IMR-90 (cell line): ENCODE results near the gene GTPBP8. TPM values are rescaled to one million over a fixed set of nuclear protein-coding genes. Genes with fewer than 3 reads are reported as not detected.

Experiments
- ATAC-seq: fragments of 200-7000 bp; cut with Tn5 transposase; 2 replicates; pipeline ENCODE4 v1.9.1; 2020; ENCODE audit warnings: low read depth, mild to moderate bottlenecking, moderate library complexity
- BruUV-seq: library from RNA; stranded (reverse); fragments of 400-500 nt; replicated peaks from 2 replicates; lab custom pipeline; 2021; lab: Mats Ljungman, UMichigan
- CTCF ChIA-PET: fragments of 300-600 bp; formaldehyde crosslinking; extraction: SDS; loops from one replicate; lab custom pipeline; 2021; ENCODE audit warnings: antibody characterized with exemption; lab: Yijun Ruan, JAX
- POLR2A ChIA-PET: fragments of 300-600 bp; sonication (Branson Sonifier 250); formaldehyde crosslinking; loops from one replicate; lab custom pipeline; 2022; ENCODE audit warnings: antibody characterized with exemption; ENCODE audit not compliant: unreplicated experiment; lab: Charles Lee
- DNase-seq: peaks from one replicate; pipeline ENCODE4 v3.0.0; 2013
- H2AFZ ChIP-seq: replicated peaks from 2 replicates; pipeline ENCODE3; 2013; ENCODE audit warnings: low read length, mild to moderate bottlenecking; ENCODE audit not compliant: poor library complexity
- H2AK5ac ChIP-seq: 2 replicates; pipeline ENCODE4 v1.6.1; 2013; ENCODE audit warnings: low read depth, low read length, inconsistent platforms
- H2AK9ac ChIP-seq: replicated peaks from 2 replicates; pipeline ENCODE3; 2013; ENCODE audit warnings: mild to moderate bottlenecking, low read depth, low read length, moderate library complexity; ENCODE audit not compliant: poor library complexity
- H2BK120ac ChIP-seq: 2 replicates; pipeline ENCODE4 v1.6.1; 2013; ENCODE audit warnings: low read depth, low read length, inconsistent platforms
- H2BK15ac ChIP-seq: 3 replicates; pipeline ENCODE4 v1.6.1; 2013; ENCODE audit warnings: low read depth, low read length, inconsistent platforms
- H2BK20ac ChIP-seq: 2 replicates; pipeline ENCODE4 v1.6.1; 2013; ENCODE audit warnings: low read depth, mild to moderate bottlenecking, inconsistent platforms, low read length, moderate library complexity
- H2BK5ac ChIP-seq: 2 replicates; pipeline ENCODE4 v1.6.1; 2013; ENCODE audit warnings: mild to moderate bottlenecking, low read depth, low read length, inconsistent platforms; ENCODE audit not compliant: poor library complexity, severe bottlenecking
- H3K14ac ChIP-seq: replicated peaks from 2 replicates; pipeline ENCODE4 v1.6.1; 2013; ENCODE audit warnings: low read depth, low read length, inconsistent platforms
- H3K18ac ChIP-seq: 2 replicates; pipeline ENCODE4 v1.6.1; 2013; ENCODE audit warnings: low read depth, low read length, control low read depth
- H3K23ac ChIP-seq: 2 replicates; pipeline ENCODE4 v1.6.1; 2013; ENCODE audit warnings: low read depth, low read length, inconsistent platforms
- H3K27ac ChIP-seq: 2 replicates; pipeline ENCODE4 v1.5.1; 2013; ENCODE audit warnings: mild to moderate bottlenecking, control low read depth, low read length; ENCODE audit not compliant: insufficient read depth
- H3K27me3 ChIP-seq: 2 replicates; pipeline ENCODE4 v1.6.1; 2013; ENCODE audit warnings: low read length; ENCODE audit not compliant: control insufficient read depth, insufficient read depth
- H3K36me3 ChIP-seq: 2 replicates; pipeline ENCODE4 v1.6.1; 2013; ENCODE audit warnings: low read length, mixed read lengths; ENCODE audit not compliant: control insufficient read depth, insufficient read depth
- H3K4ac ChIP-seq: 2 replicates; pipeline ENCODE4 v1.6.1; 2013; ENCODE audit warnings: low read depth, low read length, inconsistent platforms
- H3K4me1 ChIP-seq: 2 replicates; pipeline ENCODE4 v1.6.1; 2013; ENCODE audit warnings: low read length, mixed read lengths; ENCODE audit not compliant: control insufficient read depth, insufficient read depth
- H3K4me2 ChIP-seq: 2 replicates; pipeline ENCODE4 v1.6.1; 2013; ENCODE audit warnings: low read depth, mild to moderate bottlenecking, control low read depth, low read length, moderate library complexity
- H3K4me3 ChIP-seq: 2 replicates; pipeline ENCODE4 v1.5.1; 2013; ENCODE audit warnings: low read depth, mild to moderate bottlenecking, control low read depth, low read length, moderate library complexity; ENCODE audit not compliant: insufficient read depth
- H3K56ac ChIP-seq: 2 replicates; pipeline ENCODE4 v1.6.1; 2013; ENCODE audit warnings: low read length, inconsistent platforms; ENCODE audit not compliant: insufficient read depth; ENCODE audit errors: extremely low read depth
- H3K79me1 ChIP-seq, 2 experiments: 2 replicates each; pipeline ENCODE4 v1.6.1; 2013; ENCODE audit warnings: low read length in 2 of 2, inconsistent platforms in 1 of 2, low read depth in 1 of 2
- H3K9ac ChIP-seq: 2 replicates; pipeline ENCODE4 v1.6.1; 2013; ENCODE audit warnings: low read depth, low read length, control low read depth
- H3K9me1 ChIP-seq: 2 replicates; pipeline ENCODE4 v1.6.1; 2013; ENCODE audit warnings: low read length, inconsistent platforms; ENCODE audit not compliant: insufficient read depth
- H3K9me3 ChIP-seq: 2 replicates; pipeline ENCODE4 v1.6.1; 2013; ENCODE audit warnings: low read length; ENCODE audit not compliant: control insufficient read depth, insufficient read depth
- H4K20me1 ChIP-seq: 2 replicates; pipeline ENCODE4 v1.6.1; 2013; ENCODE audit warnings: low read length, inconsistent platforms; ENCODE audit not compliant: insufficient read depth
- H4K5ac ChIP-seq: 2 replicates; pipeline ENCODE4 v1.6.1; 2013; ENCODE audit warnings: mild to moderate bottlenecking, low read depth, low read length, control low read depth
- H4K8ac ChIP-seq, 2 experiments: 2 replicates each; pipeline ENCODE4 v1.6.1; 2013; ENCODE audit warnings: low read depth in 2 of 2, low read length in 2 of 2, control low read depth in 1 of 2, inconsistent platforms in 1 of 2
- H4K91ac ChIP-seq: 2 replicates; pipeline ENCODE4 v1.6.1; 2013; ENCODE audit warnings: low read depth, low read length, inconsistent platforms; ENCODE audit not compliant: insufficient read depth
- BHLHE40 ChIP-seq: fragments of 150-350 bp; IDR thresholded peaks from 2 replicates; pipeline ENCODE4 v1.6.1; 2016; ENCODE audit warnings: mild to moderate bottlenecking, low read depth, low read length
- CHD1 ChIP-seq: IDR thresholded peaks from 2 replicates; pipeline ENCODE4 v1.6.1; 2012; ENCODE audit warnings: low read depth, low read length, improper control_type of control experiment
- CTCF ChIP-seq: conservative IDR thresholded peaks from 2 replicates; pipeline ENCODE4 v1.5.1; 2012; ENCODE audit warnings: mild to moderate bottlenecking, low read depth, low read length, improper control_type of control experiment
- ELK1 ChIP-seq: fragments of 150-350 bp; IDR thresholded peaks from 2 replicates; pipeline ENCODE4 v1.6.1; 2016; ENCODE audit warnings: low read depth, mild to moderate bottlenecking, low read length, moderate library complexity, borderline replicate concordance
- FOS ChIP-seq: fragments of 150-350 bp; IDR thresholded peaks from 2 replicates; pipeline ENCODE4 v1.6.1; 2016; ENCODE audit warnings: low read depth, low read length
- MAZ ChIP-seq: IDR thresholded peaks from 2 replicates; pipeline ENCODE4 v1.6.1; 2012; ENCODE audit warnings: low read depth, mild to moderate bottlenecking, low read length, improper control_type of control experiment, moderate library complexity, borderline replicate concordance
- MXI1 ChIP-seq: IDR thresholded peaks from 2 replicates; pipeline ENCODE4 v1.6.1; 2012; ENCODE audit warnings: low read depth, mild to moderate bottlenecking, low read length, moderate library complexity, borderline replicate concordance
- NFE2L2 ChIP-seq: fragments of 150-350 bp; IDR thresholded peaks from 2 replicates; pipeline ENCODE4 v1.6.1; 2016; ENCODE audit warnings: low read depth, mild to moderate bottlenecking, low read length
- POLR2A ChIP-seq: IDR thresholded peaks from 2 replicates; pipeline ENCODE4 v1.6.1; 2012; ENCODE audit warnings: mild to moderate bottlenecking, low read depth, low read length
- RAD21 ChIP-seq: IDR thresholded peaks from 2 replicates; pipeline ENCODE4 v1.6.1; 2012; ENCODE audit warnings: low read length, improper control_type of control experiment
- RCOR1 ChIP-seq: IDR thresholded peaks from 2 replicates; pipeline ENCODE4 v1.6.1; 2012; ENCODE audit warnings: mild to moderate bottlenecking, low read length, improper control_type of control experiment; ENCODE audit not compliant: insufficient replicate concordance
- RFX5 ChIP-seq: IDR thresholded peaks from 2 replicates; pipeline ENCODE4 v1.8.0; 2012; ENCODE audit warnings: low read depth, mild to moderate bottlenecking, low read length, moderate library complexity
- WGBS, 2 experiments: methylation state at CpG; one replicate each; pipeline versions ENCODE4 v1.1.5 to v1.1.7; 2013; ENCODE audit warnings: missing lambda C conversion rate in 2 of 2; ENCODE audit not compliant: insufficient read length in 1 of 2; ENCODE audit errors: extremely low coverage in 2 of 2; 5-methylcytosine and 5-hydroxymethylcytosine counted together
- dilution Hi-C: fragments of 300-500 bp; cut with HindIII; formaldehyde crosslinking; loops from one replicate; pipeline ENCODE4 v1.14.3; 2018; ENCODE audit warnings: low sequenced_read_pairs; ENCODE audit not compliant: unreplicated experiment
- in situ Hi-C: fragments of 300-500 bp; cut with MboI; formaldehyde crosslinking; loops from 3 replicates; pipeline ENCODE4 v1.14.3; 2019; ENCODE audit warnings: low sequenced_read_pairs, inconsistent platforms, mixed read lengths
- intact Hi-C: fragments of 100-400 bp; cut with micrococcal nuclease; formaldehyde crosslinking; loops from 2 replicates; pipeline ENCODE4 v1.10.0; 2022
- polyA plus RNA-seq, 3 experiments: library from polyadenylated mRNA; depleted of rRNA; stranded (reverse); fragments of >200 nt; gene quantifications; 2 replicates each; pipeline ENCODE4 v1.2.3, GENCODE V29; 2012; ENCODE audit warnings: low replicate concordance in 1 of 3
- total RNA-seq: library from RNA; depleted of rRNA; stranded (reverse); fragments of >200 nt; gene quantifications from 2 replicates; pipeline ENCODE4 v1.2.3, GENCODE V29; 2012

GTPBP8 gene
- total and polyA plus RNA-seq, 2 of the 4 experiments (the other 2 are of a cell fraction) = 15.4 to 23.9 TPM

GRCh38 chr3:113040231-113040630 is 49.4 kb downstream of the GTPBP8 start:
- H2AK9ac ChIP-seq = no peak overlapping the region
- dilution Hi-C loops = no loop called here

More at GRCh38 chr3:113040231-113040630, 49.4 kb downstream of the GTPBP8 start:
- Histone ChIP-seq H4K8ac (no peak overlapping the region), H3K4me2 (no peak overlapping the region), H3K27me3 (peaks cover 22% of the 10 kb centered on the region), H3K23ac (no peak overlapping the region), H3K79me1 (no peaks in the 10 kb centered on the region), H2AK5ac (no peak overlapping the region), H3K9me3 (peaks cover 2% of the 10 kb centered on the region; the same call in 1 of the 2 replicates), H4K91ac (no peak overlapping the region), H3K9me1 (no peaks in the 10 kb centered on the region), H2BK120ac (no peak overlapping the region), H3K9ac (no peak overlapping the region), H2BK20ac (no peak overlapping the region), H3K56ac (no peak overlapping the region), H4K5ac (no peak overlapping the region), H3K4me1 (no peaks in the 10 kb centered on the region), H3K36me3 (no peaks in the 10 kb centered on the region), H3K4ac (no peak overlapping the region), H2BK15ac (no peak overlapping the region), H3K4me3 (no peak overlapping the region), H2AFZ (no peak overlapping the region), H3K27ac (no peak overlapping the region), H2BK5ac (no peak overlapping the region), H4K20me1 (no peaks in the 10 kb centered on the region), H3K14ac (no peak overlapping the region), H3K18ac (no peak overlapping the region)
- DNase-seq (no peak), ATAC-seq (no peak)
- in situ Hi-C loops = no loop called here
- no TSS peak for BruUV-seq
- WGBS, 2 experiments = 88% methylated on average over 1 of the region's 4 CpGs; no CpG with 5 or more reads in 1 of the 2 experiments
- POLR2A ChIA-PET = no interaction called here
- TF ChIP-seq BHLHE40 (no peak), RAD21 (no peak), RCOR1 (no peak), MAZ (no peak), NFE2L2 (no peak), MXI1 (no peak), ELK1 (no peak), CHD1 (no peak), POLR2A (no peak), RFX5 (no peak), CTCF (no peak), FOS (no peak)
- CTCF ChIA-PET = no interaction called here
- intact Hi-C loops = no loop called here
